ENCODE results near the gene RBM20.

The RBM20 gene

DNA sequence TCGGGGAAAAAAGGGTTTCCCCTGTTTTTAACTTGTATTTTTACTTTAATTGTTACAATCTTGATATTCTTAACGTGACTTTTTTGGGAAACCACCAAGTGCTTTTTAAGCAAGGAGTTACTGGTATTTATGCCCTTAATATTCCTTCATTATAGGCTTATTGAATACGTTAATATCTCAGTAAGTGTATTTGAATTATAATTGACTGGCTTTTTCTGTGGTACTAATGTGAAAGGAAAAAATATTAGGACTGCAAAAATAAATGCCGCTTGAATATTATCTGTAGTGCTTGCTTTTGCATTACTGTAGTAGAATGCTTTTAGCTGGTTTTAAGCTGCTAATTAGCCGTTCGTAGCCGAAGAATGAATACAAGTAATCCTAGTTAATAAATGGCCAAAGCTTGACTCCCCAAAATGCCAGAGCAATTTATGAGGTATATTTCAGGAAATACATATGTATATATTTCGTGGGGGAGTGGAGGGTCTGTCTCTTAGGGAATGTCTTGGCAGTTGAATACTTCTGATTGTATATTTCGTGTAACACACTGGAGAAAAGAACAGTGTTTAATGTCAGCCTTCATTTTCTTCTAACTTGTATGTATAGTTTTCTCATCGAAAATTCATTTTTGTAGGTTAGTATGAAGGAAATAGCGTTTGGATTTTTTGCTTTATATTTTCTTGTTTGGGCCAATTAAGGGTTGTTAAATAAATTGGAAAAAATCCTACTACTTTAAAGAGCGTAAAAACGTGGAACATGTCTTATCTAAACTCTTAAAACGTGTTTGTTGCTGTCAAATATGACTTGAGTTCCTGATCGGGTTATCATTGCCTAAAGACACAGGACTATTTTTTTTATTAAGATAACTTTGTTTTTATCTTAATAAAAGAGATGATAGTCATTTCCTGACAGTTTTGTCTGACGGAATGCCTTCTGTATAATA is 229.1 kb downstream of the RBM20 start:
- DNase-seq: no peak

DNA sequence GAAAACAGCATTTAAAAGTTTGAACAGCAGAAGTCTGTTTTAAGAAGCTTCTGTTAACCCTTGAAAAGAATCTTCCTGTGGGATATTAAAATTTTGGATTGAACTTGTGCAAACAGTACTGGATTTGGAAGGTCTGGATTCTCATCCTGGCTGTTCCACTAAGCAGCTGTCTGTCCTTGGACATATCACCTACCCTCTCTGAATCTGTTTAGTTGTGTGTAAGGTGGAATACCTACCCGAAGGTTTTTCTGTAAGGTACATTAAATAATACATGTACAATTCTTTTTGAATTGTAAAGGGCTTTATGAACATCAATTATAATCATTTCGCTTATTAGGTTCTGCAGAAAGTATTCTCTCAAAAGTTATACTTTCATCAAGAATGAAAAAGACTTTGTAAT is 229.8 kb downstream of the RBM20 start:
- no peak for DNase-seq

DNA sequence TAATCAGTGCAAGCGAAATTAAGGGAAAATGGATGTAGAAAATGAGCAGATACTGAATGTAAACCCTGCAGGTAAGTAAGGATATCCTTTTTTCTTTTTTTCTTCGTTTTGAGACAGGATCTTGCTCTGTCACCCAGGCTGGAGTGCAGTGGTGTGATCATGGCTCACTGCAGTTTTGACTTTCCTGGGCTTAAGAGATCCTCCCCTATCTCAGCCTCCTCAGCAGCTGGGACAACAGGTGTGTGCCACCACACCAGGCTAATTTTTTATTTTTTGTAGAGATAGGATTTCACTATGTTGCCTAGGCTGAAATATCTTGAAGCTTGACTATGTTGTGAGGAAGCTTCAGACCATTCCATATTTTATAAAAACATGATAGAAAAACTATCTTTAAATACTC is 231.9 kb downstream of the RBM20 start:
- DNase-seq: no peak

DNA sequence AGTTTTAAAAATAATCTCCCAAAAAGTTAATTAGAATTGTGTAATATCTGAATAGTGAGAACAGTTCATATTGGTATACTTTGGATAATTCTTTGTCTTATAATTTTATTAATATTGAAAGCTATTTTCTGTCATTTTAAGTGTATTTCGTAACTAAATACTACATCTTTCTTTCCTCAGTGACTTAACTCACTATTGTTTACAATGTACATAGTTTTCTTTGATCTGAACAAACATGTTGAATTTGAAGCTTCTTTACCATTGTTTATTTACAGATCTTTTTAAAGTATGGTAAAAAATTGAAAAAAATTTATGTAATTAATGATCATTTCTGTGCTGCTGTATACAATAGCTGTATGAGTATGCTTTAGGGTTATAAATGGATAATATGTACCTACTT is 232.7 kb downstream of the RBM20 start:
- DNase-seq: no peak

DNA sequence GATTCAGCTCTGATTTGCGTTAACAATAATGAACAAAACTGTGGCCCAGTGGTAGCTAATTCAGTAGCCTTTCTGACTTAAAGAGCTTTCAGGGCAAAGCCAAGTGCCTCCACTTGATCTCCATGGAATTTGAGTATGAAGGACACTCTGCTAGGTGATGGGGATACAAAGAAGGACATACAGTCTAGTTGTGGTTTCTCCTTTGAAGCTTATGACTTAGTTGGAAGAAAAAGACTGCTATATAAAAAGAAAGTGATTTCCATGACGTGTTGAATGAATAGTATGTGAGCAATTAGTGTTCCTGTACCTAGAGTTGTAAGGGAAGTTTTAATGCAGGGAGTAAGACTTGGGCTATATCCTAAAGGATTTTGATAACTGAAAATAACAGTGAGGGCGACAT is 235.9 kb downstream of the RBM20 start:
- DNase-seq: no peak

DNA sequence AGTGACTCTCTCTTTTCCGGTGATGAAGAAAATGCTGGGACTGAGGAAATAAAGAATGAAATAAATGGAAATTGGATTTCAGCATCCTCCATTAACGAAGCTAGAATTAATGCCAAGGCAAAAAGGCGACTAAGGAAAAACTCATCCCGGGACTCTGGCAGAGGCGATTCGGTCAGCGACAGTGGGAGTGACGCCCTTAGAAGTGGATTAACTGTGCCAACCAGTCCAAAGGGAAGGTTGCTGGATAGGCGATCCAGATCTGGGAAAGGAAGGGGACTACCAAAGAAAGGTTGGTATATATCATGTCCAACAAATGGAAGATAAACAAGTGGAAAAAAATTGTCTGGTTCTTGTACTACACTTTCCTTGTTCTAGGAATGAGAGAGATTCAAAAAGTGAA is 237.1 kb downstream of the RBM20 start:
- DNase-seq: no peak

DNA sequence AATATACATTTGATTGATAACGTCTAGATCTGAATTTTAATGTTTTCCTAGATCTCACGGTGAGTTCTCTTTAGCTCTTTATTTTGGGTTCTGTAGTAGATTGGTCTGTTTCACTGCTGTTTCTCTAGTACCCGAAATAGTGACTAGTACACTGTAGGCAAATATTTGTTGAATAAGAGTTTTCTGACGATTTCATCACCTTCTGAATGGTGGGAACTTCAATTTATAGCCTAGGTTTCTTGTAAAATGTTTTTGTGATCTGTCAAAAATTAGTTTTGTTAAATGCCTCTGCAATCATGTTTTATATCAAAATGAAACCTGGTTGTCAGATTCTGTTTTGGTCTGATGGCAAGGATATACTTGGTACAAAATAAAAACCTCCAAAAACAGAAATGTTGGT is 237.8 kb downstream of the RBM20 start:
- DNase-seq: no peak

DNA sequence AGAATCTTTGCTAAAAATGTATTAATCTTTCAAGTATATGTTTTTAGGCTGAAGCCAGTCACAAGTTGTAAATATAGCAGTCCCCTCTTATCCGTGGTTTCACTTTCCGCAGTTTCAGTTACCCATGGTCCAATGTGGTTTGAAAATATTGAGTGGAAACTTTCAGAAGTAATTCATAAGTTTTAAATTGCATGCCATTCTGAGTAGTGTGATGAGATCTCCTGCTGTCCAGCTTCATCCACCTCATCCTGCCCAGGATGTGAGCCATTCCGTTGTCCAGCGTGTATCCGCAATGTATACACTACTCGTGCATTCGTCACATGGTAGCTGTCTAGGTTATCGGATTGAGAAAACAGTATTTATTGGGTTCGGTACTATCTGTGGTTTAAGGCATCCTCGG is 239.8 kb downstream of the RBM20 start:
- DNase-seq: no peak

DNA sequence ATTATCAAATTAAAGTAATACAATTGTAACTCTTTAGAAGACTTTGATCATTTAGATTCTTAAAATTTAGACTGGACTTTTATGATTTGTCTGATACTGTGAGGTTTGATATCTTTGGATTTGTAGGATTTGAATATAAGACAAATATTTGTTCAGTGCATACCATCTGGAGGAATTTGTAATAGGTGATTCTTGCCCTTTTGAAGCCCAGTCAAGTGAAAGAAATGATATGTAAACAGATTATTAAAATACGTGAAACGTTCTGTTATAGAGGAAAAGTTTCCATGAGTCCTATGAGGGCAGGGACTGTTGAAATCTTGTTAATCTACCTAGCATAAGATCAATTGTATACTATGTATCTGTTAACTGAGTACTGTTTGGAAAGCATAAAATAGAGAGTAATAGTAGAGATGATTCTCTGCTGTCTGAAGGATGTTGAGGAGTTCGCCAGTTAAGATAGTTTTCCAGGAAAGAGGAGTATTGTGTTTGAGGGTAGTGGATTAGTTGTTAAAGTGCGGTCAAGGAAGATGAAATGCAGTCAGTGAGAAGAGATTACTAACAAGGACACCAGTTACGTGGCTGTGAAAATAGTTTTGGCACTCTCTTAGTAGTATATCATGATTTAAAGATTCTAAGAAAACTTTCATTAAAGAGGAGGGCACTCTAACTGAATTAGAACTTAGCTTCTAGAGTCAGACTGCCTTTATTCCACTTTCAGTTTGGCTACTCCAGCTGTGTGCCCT is 242.0 kb downstream of the RBM20 start:
- no peak for DNase-seq

DNA sequence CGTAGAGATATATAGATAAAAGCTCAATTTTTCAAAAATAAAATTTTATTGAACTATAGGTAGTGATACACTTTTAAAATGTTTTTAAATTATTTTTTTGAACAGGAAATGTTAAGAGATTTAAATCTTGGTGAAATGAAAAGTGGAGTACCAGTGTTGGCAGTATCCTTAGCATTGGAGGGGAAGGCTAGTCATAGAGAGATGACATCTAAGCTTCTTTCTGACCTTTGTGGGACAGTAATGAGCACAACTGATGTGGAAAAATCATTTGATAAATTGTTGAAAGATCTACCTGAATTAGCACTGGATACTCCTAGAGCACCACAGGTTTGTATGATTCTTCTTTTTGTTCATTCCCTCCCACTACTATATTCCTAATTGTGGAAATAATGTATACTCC is 243.4 kb downstream of the RBM20 start:
- no peak for DNase-seq

Measured in T-helper 2 cell (primary cell).